Body of pancreas (tissue), 4 donors: ENCODE results near the gene MYO5B. TPM values are rescaled to one million over a fixed set of nuclear protein-coding genes. Genes with fewer than 3 reads are reported as not detected.

Experiments used
- ATAC-seq: fragments of 150-250 bp; one replicate; pipeline ENCODE4 v1.9.1; 2016
- DNase-seq, 4 donors: peaks; one replicate each; pipeline ENCODE4 v3.0.0-alpha.2; 2019
- H3K27ac ChIP-seq, 4 donors: fragments of 200-600 bp; sonication (generic); 1 replicate in 3 of 4; 2 replicates in 1 of 4; pipeline versions ENCODE4 v1.5.1 to v1.6.1; 2016 to 2019; ENCODE audit warnings: mild to moderate bottlenecking in 1 of 4, mixed read lengths in 1 of 4, moderate library complexity in 1 of 4
- H3K27me3 ChIP-seq, 2 donors: fragments of 200-600 bp; sonication (generic); one replicate each; pipeline ENCODE4 v1.6.0; 2016; ENCODE audit warnings: mild to moderate bottlenecking in 1 of 2
- H3K36me3 ChIP-seq, 2 donors: fragments of 200-600 bp; sonication (generic); replicated peaks in 1 of 2; 2 replicates each; pipeline ENCODE4 v1.5.1; 2016; ENCODE audit warnings: low read depth in 2 of 2; ENCODE audit not compliant: insufficient read depth in 1 of 2
- H3K4me1 ChIP-seq: fragments of 200-600 bp; sonication (generic); one replicate; pipeline ENCODE4 v1.6.0; 2016
- H3K4me3 ChIP-seq, 2 donors: fragments of 200-600 bp; sonication (generic); 1 replicate in 1 of 2; 2 replicates in 1 of 2; pipeline ENCODE4 v1.5.1; 2016 to 2019
- H3K9me3 ChIP-seq, 3 donors: fragments of 200-600 bp; sonication (generic); 1 replicate in 2 of 3; 2 replicates in 1 of 3; pipeline ENCODE4 v1.5.1; 2016
- POLR2A ChIP-seq, 3 donors: fragments of 450-650 bp; IDR thresholded peaks; one replicate each; pipeline ENCODE4 v1.6.1; 2016; ENCODE audit warnings: antibody characterized with exemption in 3 of 3, mild to moderate bottlenecking in 2 of 3
- WGBS, 2 donors: methylation state at CpG; one replicate each; pipeline ENCODE4 v1.1.5; 2017; 5-methylcytosine and 5-hydroxymethylcytosine counted together
- intact Hi-C: fragments of 100-400 bp; cut with DNase I; formaldehyde crosslinking; loops from one replicate; pipeline ENCODE4 v1.15.1; 2023
- total RNA-seq, 2 donors: library from RNA; depleted of rRNA; stranded (reverse); fragments of >200 nt; gene quantifications; one replicate each; pipeline ENCODE4 v1.1.0, GENCODE V29; 2016
- TF ChIP-seq, protein P1 (sequence below), 7 experiments: fragments of 450-650 bp in 4 of 7; fragments of 200-600 bp in 3 of 7; sonication (generic) in 3 of 7; IDR thresholded peaks; one replicate each; pipeline ENCODE4 v1.5.1; 2016 to 2019; ENCODE audit warnings: antibody characterized with exemption in 7 of 7

MYO5B gene
- total RNA-seq, 2 donors from 2014 or later: 17.1 to 18.2 TPM

GRCh38 chr18:50128506-50129271, 66.3 kb downstream of the MYO5B start:
- TF ChIP-seq POLR2A (IDR thresholded peaks at IDR 0.05): no peak
- TF ChIP-seq, protein P1, sequence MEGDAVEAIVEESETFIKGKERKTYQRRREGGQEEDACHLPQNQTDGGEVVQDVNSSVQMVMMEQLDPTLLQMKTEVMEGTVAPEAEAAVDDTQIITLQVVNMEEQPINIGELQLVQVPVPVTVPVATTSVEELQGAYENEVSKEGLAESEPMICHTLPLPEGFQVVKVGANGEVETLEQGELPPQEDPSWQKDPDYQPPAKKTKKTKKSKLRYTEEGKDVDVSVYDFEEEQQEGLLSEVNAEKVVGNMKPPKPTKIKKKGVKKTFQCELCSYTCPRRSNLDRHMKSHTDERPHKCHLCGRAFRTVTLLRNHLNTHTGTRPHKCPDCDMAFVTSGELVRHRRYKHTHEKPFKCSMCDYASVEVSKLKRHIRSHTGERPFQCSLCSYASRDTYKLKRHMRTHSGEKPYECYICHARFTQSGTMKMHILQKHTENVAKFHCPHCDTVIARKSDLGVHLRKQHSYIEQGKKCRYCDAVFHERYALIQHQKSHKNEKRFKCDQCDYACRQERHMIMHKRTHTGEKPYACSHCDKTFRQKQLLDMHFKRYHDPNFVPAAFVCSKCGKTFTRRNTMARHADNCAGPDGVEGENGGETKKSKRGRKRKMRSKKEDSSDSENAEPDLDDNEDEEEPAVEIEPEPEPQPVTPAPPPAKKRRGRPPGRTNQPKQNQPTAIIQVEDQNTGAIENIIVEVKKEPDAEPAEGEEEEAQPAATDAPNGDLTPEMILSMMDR (IDR thresholded peaks at IDR 0.05): no peak
- H3K36me3 ChIP-seq: no peaks in the 10 kb centered on the region
- peaks cover 25% of the 10 kb centered on the region for H3K4me1 ChIP-seq
- WGBS, 2 donors: 20 to 25% methylated on average over 13 to 15 of the region's 15 CpGs
- H3K27me3 ChIP-seq: no peaks in the 10 kb centered on the region
- intact Hi-C loops: no loop called here
- ATAC-seq: peak; percentile 63
- no peak overlapping the region for H3K4me3 ChIP-seq
- peak; percentile 26 to 54 (median 36) for DNase-seq
- peak overlapping the region; percentile 36 to 66 (median 64) for H3K27ac ChIP-seq
- H3K9me3 ChIP-seq: no peaks in the 10 kb centered on the region

DNA sequence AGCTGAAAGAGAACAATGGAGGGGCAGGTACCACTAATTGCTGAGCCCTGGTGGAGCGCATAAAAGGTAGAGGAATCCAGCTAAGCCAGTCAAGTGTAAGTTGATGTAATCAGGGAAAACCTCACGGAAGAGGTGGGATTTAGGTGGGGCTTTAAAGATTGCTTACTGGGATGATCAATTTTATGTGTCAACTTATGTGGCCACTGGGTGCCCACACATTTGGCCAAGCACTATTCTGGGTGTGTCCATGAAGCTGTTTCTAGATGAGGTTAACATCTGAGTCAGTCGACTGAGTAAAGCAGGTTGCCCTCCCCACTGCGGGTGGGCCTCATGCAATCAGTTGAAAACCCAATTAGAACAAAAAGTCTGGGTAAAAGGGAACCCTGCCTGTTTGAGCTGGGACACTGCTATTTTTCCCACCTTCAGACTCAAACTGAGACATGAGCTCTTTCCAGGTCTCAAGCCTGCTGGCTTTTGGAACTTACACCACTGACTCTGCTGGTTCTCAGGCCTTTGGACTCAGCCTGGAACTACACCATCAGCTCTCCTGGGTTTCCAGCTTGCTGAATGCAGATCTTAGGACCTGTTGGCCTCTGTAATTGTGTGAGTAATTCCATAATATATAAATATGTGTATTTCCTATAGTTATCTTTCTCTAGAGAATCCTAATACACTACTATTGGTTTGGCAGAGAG, 67.3 kb downstream of the MYO5B start:
- peaks cover 25% of the 10 kb centered on the region for H3K4me1 ChIP-seq
- TF ChIP-seq POLR2A (IDR thresholded peaks at IDR 0.05): no peak
- TF ChIP-seq, protein P1 (IDR thresholded peaks at IDR 0.05): no peak
- no peaks in the 10 kb centered on the region for H3K36me3 ChIP-seq
- no peak for ATAC-seq
- H3K27me3 ChIP-seq: no peaks in the 10 kb centered on the region
- no peak for DNase-seq
- WGBS, 2 donors: 73 to 82% methylated on average over 4 of the region's 4 CpGs
- H3K4me3 ChIP-seq: no peak overlapping the region
- peak overlapping the region in 1 of 4 donors; percentile 66 for H3K27ac ChIP-seq
- H3K9me3 ChIP-seq: no peaks in the 10 kb centered on the region
- intact Hi-C loops: no loop called here

DNA sequence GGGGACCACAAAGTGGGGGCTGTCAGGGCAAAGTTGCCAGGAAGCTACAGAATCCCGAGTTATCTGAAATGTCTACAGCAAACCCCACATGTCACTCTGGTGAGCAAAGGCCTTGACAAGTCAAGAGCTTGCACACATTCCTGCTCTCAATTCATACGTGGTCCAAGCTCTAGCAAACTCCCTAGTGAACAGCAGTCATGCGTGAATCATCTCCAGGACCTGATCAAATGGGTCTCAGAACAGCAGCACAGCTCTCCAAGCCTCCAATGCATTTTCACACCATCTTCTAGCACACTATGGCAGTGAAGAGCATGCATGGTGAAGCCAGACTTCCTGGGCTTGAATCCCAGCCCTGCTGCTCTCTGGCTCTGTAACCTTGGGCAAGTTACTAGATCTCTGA, 68.5 kb downstream of the MYO5B start:
- no peak overlapping the region for H3K27ac ChIP-seq
- WGBS, 2 donors: 65 to 67% methylated on average over 3 of the region's 3 CpGs

DNA sequence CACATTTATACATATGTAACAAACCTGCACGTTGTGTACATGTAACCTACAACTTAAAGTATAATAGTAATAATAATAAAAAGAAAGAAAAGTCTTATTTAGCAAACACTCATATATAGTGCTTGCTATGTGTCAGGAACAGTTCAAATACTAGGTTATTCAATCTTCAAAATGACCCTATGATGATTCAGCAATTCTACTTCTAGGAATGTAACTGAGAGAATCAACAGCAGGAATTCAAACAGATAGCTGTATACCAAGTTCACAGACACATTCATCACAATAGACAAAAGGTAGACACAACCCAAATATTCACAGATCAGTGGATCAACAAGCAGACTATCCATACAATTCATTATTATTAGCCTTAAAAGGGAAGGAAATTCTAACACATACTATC, 69.5 kb downstream of the MYO5B start:
- H3K4me1 ChIP-seq: peaks cover 19% of the 10 kb centered on the region
- 83 to 88% methylated on average over 1 of the region's 1 CpG for WGBS, 2 donors
- H3K27me3 ChIP-seq: no peaks in the 10 kb centered on the region
- TF ChIP-seq, protein P1 (IDR thresholded peaks at IDR 0.05): no peak
- no peak for TF ChIP-seq POLR2A (IDR thresholded peaks at IDR 0.05)
- ATAC-seq (no peak), DNase-seq (no peak)
- no peak overlapping the region for H3K27ac ChIP-seq
- intact Hi-C loops: no loop called here
- no peaks in the 10 kb centered on the region for H3K9me3 ChIP-seq
- no peaks in the 10 kb centered on the region for H3K36me3 ChIP-seq
- no peak overlapping the region for H3K4me3 ChIP-seq

More for the DNA sequence above, 68.5 kb downstream of the MYO5B start:
- Histone ChIP-seq H3K4me3 (no peak overlapping the region), H3K36me3 (no peaks in the 10 kb centered on the region), H3K4me1 (peaks cover 19% of the 10 kb centered on the region), H3K27me3 (no peaks in the 10 kb centered on the region), H3K9me3 (no peaks in the 10 kb centered on the region)
- DNase-seq (no peak), ATAC-seq (no peak)
- TF ChIP-seq, protein P1 (IDR thresholded peaks at IDR 0.05): no peak
- no peak for TF ChIP-seq POLR2A (IDR thresholded peaks at IDR 0.05)
- intact Hi-C loops: no loop called here
